CD4-positive, alpha-beta T cell treated with Interleukin-2 at 100 ng/mL for 4 hours (primary cell): Measurements from ENCODE around the gene GADD45B.
A peak's percentile ranks its signal among the peaks of the same experiment; 100 is the strongest.
"Not testable (repeated sequence)": the region's sequence is repeated elsewhere in the genome, so short reads cannot be mapped to it uniquely, and the experiment has no call there.

ENCODE experiments used
- DNase-seq: peaks from one replicate; pipeline ENCODE4 v3.0.0-alpha.2; 2020; ENCODE audit warnings: low spot score

Gene GADD45B

GRCh38 chr19:2488405-2488941, 12.5 kb downstream of the GADD45B start:
- DNase-seq = no peak

DNA sequence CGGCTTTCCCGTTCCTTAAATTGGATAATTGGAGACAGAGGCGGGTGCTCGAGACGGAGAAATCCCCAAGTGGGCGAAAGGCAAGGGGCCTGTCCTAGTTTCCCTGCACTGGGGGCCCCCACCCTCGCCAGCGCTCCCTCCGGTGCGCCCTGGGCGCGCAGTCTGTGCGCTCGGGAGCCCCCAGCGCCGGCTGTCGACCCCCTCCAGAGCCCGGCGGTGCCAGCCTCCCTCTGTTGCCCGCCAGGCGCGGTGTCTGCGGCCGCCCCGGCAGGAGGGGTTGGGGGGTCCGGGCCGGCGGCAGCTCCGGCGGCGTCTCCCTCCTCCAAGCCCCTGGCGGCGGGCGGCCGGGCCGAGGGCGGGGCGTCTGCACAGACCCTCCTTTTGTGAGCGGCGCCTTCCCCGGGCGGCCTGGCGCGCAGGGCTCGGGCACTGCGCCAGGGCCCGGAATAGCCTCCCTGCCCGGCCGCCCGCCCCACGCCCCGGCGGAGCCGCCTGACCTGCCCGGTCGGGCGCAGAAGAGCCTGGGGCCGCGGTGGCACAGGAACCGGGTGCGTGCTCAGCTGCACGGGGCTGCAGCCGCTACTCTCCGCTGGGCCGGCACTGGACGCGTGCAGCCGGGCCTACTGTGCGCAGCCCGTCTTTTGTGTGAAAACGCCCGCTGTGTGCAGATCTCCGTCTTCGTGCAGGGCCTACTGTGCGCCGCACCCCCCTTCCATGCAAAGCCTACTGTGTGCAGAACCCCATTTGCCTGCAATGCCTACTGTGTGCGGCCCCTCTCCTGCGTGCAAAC, 13.2 kb downstream of the GADD45B start:
- DNase-seq = no peak

GRCh38 chr19:2490659-2491058, 14.7 kb downstream of the GADD45B start:
- no peak for DNase-seq

DNA sequence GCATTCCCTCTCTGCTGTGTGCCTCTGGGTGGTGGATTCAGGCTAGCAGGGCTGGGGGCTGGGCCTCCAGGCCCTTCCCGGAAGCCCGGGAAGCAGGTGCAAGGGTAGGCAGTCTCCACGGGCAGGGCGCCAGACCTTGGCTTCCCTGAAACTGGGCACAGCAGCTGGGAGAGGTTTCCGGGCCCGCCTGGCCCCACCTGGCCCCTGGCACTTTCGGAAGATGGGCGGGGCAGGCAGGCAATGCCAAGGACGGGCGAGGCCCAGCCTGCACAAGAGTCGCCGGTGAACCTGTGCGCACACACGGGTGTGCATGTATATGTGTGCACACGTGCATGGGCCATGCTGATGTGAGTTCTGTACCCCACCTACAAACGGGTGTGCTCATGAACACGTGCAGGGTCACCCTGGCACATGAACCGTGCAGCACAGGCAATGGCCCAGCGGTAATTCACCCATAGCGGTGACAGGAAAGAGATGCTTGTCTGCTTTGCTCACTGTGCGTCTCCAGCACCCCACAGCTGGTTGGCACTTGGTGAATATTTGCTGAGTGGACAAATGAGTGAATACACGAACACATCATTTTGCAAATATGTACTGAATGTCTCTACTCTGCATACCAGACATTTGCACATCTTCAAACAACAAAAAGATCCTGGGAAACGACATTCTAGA, 15.3 kb downstream of the GADD45B start:
- no peak for DNase-seq

DNA sequence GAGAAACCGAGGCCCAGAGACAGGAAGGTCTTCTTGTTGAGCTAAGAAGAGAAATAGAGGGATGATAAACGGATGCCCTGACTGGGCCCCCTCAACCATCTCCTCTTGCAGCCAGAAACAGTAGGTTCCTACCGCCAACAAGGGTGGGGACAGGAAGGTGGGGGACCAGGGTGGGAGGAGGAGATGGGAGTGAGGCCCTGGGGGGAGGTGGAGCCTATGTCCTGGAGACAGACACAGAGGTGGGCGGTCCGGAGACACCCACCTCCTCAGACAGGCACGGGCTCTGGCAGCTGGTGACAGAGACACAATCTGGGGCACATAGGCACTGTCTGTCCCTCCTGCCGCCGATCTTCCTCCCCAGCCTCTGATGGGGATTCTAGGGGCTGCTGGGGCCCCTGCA, 16.9 kb downstream of the GADD45B start:
- DNase-seq = no peak

GRCh38 chr19:2493448-2493847, 17.5 kb downstream of the GADD45B start:
- DNase-seq = not testable (repeated sequence)

- no peak for DNase-seq
Observed at GRCh38 chr19:2494084-2494446, 18.1 kb downstream of the GADD45B start.

DNA sequence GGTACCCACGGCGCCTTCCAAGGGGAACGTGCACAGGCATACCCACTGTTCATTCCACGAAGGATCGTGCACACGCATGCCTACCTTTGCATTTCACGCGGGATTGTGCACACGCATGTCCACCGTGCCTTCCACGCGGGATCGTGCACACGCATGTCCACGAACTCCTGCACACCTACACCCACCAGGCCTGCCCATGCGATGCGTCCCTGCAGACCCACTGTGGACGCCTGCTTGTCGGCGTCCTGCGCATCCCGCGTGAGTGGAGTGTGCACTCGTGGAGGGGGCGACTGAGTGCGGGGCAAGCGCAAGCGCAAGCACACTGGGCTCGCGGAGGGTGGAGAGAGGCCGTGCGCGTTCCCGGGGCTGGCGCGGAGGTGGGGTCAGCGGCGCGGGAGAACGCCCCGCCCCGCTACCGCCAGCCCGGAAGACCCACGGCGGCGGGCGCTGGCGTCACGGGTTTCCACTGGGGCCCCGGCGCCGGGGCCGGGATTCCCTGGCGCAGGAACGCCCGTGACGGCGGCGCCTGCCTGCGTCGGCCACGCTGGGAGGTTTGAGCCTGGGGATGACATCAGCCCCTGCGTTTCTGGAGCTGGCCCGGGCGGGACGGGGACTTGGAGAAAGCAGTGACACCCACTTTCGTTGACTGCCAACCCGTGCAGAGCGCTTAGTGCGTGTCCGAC, 18.7 kb downstream of the GADD45B start:
- DNase-seq = peak; percentile 44

GRCh38 chr19:2495130-2495641, 19.3 kb downstream of the GADD45B start:
- DNase-seq = no peak

DNA sequence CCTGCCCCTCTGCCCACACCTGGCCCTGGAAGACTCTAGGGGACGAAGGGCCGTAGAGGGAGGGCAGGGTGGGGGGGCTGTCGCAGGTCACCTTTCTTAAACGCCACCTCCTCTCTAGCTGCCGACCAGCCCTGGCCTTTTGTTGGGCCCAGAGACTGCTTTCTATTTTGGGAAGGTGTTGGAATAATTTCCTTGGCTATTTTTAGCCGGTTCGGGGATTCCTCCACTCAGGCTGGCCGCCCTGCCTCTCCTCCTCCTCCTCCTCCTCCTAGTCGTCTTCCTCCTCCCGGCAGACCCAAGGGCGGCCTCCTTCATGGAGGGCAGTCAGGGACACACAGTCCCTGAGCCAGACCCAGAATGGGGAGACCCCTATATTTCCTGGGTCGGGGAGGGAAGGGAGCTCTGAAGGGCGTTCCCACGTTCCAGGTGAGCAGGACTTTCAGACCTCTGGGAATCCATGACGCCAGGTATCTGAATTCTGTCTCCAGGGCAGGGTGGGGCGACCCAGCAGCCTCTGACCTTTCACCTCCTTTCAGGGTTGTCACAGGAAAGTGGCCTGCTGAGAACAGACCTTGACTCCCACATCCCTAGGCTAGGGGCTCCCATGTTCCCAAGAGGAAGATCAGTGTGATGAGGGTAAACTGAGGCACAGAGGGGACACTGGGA, 19.9 kb downstream of the GADD45B start:
- DNase-seq = no peak

DNA sequence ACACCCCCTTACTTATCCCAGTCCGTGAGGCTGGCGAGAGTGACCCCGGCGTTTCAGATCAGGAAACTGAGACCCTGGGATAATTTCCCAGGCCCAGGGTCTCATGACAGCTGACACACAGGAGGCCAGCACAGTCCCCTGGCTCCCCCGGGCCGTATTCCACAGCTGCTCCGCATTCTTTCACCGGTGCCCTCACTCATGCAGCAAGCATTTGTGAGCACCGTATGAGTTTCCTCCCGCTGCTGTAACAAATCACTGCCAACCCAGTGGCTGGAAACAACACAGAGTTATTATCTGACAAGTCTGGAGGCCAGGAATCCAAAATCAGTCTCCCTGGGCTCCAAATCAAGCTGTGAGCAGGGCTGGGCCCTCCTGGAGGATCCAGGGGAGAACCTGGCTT, 21.3 kb downstream of the GADD45B start:
- no peak for DNase-seq

- DNase-seq = no peak
Observed at GRCh38 chr19:2500156-2500555, 24.2 kb downstream of the GADD45B start.

- DNase-seq = no peak
Observed at GRCh38 chr19:2500841-2501261, 24.9 kb downstream of the GADD45B start.

DNA sequence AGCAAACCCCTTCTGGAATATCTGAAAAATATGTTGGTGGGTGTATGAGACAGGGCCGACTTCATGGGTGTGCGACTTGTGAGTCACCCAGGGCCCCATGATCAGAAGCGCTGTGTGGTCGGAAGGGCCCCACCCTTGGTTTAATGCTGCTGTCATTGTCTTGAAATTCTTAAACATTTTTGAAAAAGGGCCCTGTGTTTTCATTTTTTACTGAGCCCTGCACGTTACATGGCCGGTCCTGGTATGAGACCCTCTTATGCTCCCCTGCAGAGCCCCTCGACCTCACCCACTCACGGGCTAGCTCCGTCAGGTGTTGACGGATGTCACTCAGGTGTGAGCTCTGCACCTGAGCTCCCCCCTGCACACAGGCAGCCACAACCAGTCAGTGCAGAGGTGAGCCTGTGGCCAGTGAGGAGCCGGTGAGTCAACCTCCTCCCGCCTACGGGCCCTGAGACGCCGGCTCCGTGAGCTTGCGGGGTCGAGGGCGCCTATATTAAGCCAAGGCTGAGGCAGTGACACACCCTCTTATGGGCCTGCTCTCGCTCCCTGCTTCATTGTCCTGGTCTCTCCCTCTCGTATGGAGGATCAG, 27.7 kb downstream of the GADD45B start:
- peak; percentile 87 for DNase-seq

GRCh38 chr19:2506656-2507055, 30.7 kb downstream of the GADD45B start:
- not testable (repeated sequence) for DNase-seq

DNA sequence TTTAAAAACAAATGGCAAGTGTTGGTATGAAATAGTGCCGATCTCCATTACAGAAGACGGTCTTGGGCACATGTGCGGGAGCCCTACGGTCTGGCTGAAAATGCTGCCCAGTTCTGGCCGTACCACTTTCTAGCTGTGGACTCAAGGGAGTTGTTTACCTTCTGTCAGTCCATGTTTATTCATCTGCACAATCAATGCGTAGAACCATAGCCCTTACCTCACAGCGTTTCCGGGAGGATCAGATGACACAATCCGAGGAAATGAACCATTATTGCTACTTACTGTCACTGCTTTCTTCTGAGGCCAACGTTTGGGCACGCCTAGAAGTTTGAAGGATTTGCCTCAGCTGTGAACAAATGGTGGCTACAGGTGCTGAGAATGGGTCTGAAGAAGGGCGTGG, 31.2 kb downstream of the GADD45B start:
- peak; percentile 66 for DNase-seq

- no peak for DNase-seq
Observed at GRCh38 chr19:2509096-2509495, 33.2 kb downstream of the GADD45B start.

- DNase-seq = no peak
Observed at GRCh38 chr19:2511570-2511969, 35.6 kb downstream of the GADD45B start.

- no peak for DNase-seq
Observed at GRCh38 chr19:2511991-2512390, 36.1 kb downstream of the GADD45B start.

DNA sequence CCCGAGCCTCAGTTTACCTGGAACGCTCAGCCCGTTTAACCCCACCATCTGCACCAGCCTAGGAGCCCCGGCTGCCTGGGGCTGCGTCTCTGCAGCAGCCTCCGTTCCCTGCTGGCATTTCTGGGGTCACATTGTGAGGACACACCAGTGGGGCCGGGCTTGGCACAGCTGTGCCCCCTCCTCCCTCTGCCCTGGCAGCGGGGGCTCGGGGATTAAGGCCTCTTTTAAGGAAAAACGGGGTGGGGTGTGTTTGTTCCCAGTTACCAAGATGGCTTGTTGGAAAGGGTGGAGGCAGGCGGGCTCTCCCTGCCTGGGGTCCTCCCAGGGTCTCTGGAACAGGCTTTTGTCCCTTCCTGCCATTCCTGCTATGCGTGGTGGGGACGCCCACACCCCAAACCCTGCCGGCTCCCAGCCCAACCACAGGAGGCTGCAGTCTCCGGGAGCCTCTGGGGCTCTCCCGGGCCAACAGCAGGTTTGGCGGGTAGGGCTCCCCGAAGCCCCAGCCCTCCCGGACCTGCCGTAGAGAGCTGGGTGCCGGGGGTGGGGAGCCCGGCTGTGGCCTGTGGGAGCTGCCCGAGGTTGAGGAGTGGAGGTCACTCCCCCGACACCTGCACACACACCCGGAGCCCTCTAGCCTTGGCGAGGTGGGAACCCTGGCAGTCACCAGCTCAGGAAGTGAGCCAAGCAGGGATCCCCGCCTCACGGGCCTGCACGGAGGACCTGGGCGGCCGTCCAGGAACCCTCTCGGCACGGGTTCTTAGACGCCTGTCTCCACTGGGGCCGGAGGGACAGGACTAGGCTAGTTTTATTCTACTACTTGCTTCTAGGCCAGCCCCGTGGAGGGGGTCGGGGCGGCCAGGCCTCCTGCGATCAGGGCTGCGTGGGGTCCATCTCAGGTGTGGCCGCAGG, 36.9 kb downstream of the GADD45B start:
- DNase-seq = no peak
